ENCODE measurements around the gene AEBP1.

Gene AEBP1

GRCh38 chr7:44082541-44083207 lies 21.5 kb upstream of the AEBP1 start:
- peak overlapping the region; percentile 70 for H3K4me3 ChIP-seq (ENCODE audit: low read length)
- no peaks in the 10 kb centered on the region for H3K27me3 ChIP-seq (ENCODE audit: control insufficient read depth, insufficient read depth, low read length)
- no peak overlapping the region for H3K9ac ChIP-seq (ENCODE audit: low read length)
- H3K27ac ChIP-seq (ENCODE audit: low read depth, low read length), result peak overlapping the region; percentile 81
- peaks cover 8% of the 10 kb centered on the region for H3K36me3 ChIP-seq (ENCODE audit: control insufficient read depth, insufficient read depth, low read length)
- H3K4me1 ChIP-seq (ENCODE audit: control insufficient read depth, insufficient read depth, low read length), result peaks cover 5% of the 10 kb centered on the region

GRCh38 chr7:44083796-44084195 lies 20.3 kb upstream of the AEBP1 start:
- H3K4me1 ChIP-seq (ENCODE audit: control insufficient read depth, insufficient read depth, low read length), result peaks cover 8% of the 10 kb centered on the region
- no peak overlapping the region for H3K9ac ChIP-seq (ENCODE audit: low read length)
- peak overlapping the region; percentile 17 for H3K27ac ChIP-seq (ENCODE audit: low read depth, low read length)
- H3K4me3 ChIP-seq (ENCODE audit: low read length), result no peak overlapping the region
- no peaks in the 10 kb centered on the region for H3K27me3 ChIP-seq (ENCODE audit: control insufficient read depth, insufficient read depth, low read length)
- H3K36me3 ChIP-seq (ENCODE audit: control insufficient read depth, insufficient read depth, low read length), result no peaks in the 10 kb centered on the region

DNA sequence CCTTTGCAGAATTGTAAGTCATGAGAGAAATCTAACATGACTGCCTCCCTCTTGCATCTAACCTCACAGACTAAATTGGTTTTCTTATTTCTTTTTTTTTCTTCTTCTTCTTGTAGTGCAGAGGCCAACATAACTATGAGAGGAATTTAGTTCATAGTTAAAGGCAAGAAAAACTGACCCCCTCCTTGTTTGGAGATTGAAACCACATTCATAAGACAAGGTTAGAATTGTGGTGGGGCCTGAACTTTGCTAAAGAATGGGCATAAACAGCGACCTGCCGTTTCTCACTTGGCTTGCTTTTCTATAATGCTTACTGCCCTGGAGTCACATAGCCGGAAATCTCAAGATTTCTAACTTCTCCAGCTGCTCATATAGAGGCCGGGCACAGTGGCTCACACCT lies 19.4 kb upstream of the AEBP1 start:
- Histone ChIP-seq H3K27me3 (ENCODE audit: control insufficient read depth, insufficient read depth, low read length) (no peaks in the 10 kb centered on the region), H3K9ac (ENCODE audit: low read length) (no peak overlapping the region), H3K36me3 (ENCODE audit: control insufficient read depth, insufficient read depth, low read length) (no peaks in the 10 kb centered on the region), H3K4me3 (ENCODE audit: low read length) (no peak overlapping the region), H3K4me1 (ENCODE audit: control insufficient read depth, insufficient read depth, low read length) (peaks cover 8% of the 10 kb centered on the region), H3K27ac (ENCODE audit: low read depth, low read length) (no peak overlapping the region)

DNA sequence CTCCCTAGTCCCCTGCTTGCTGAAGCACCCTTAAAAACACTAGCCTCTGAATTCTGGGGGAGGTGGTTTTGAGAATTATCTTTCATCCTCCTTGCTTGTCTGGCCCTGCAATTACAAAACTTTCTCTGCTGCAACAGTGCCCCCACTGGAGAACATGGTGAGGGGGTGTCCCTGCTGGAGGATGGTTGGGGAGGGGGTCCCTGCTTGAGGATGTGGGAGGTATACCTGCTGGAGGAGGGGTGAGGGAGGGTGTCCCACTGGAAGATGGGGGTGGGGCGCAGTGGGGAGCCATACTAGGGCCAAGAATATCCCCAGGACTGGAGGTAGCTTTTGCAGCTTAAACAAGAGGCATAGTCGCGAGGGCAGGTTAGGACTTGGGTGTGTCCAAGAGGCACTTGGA lies 18.6 kb upstream of the AEBP1 start:
- Histone ChIP-seq H3K4me3 (ENCODE audit: low read length) (no peak overlapping the region), H3K36me3 (ENCODE audit: control insufficient read depth, insufficient read depth, low read length) (no peaks in the 10 kb centered on the region), H3K27me3 (ENCODE audit: control insufficient read depth, insufficient read depth, low read length) (no peaks in the 10 kb centered on the region), H3K4me1 (ENCODE audit: control insufficient read depth, insufficient read depth, low read length) (peaks cover 8% of the 10 kb centered on the region), H3K27ac (ENCODE audit: low read depth, low read length) (no peak overlapping the region), H3K9ac (ENCODE audit: low read length) (no peak overlapping the region)

- peaks cover 4% of the 10 kb centered on the region for H3K4me1 ChIP-seq (ENCODE audit: control insufficient read depth, insufficient read depth, low read length)
- H3K27ac ChIP-seq (ENCODE audit: low read depth, low read length), result no peak overlapping the region
- H3K27me3 ChIP-seq (ENCODE audit: control insufficient read depth, insufficient read depth, low read length), result no peaks in the 10 kb centered on the region
- no peak overlapping the region for H3K4me3 ChIP-seq (ENCODE audit: low read length)
- no peak overlapping the region for H3K9ac ChIP-seq (ENCODE audit: low read length)
- no peaks in the 10 kb centered on the region for H3K36me3 ChIP-seq (ENCODE audit: control insufficient read depth, insufficient read depth, low read length)
These were observed 17.5 kb upstream of the AEBP1 start for GRCh38 chr7:44086627-44087026.

GRCh38 chr7:44087911-44088838 lies 16.0 kb upstream of the AEBP1 start:
- no peak overlapping the region for H3K9ac ChIP-seq (ENCODE audit: low read length)

GRCh38 chr7:44093102-44093641 lies 11.0 kb upstream of the AEBP1 start:
- H3K9ac ChIP-seq (ENCODE audit: low read length), result no peak overlapping the region
- H3K36me3 ChIP-seq (ENCODE audit: control insufficient read depth, insufficient read depth, low read length), result no peaks in the 10 kb centered on the region
- H3K4me3 ChIP-seq (ENCODE audit: low read length), result no peak overlapping the region
- no peaks in the 10 kb centered on the region for H3K4me1 ChIP-seq (ENCODE audit: control insufficient read depth, insufficient read depth, low read length)
- no peaks in the 10 kb centered on the region for H3K27me3 ChIP-seq (ENCODE audit: control insufficient read depth, insufficient read depth, low read length)
- no peak overlapping the region for H3K27ac ChIP-seq (ENCODE audit: low read depth, low read length)

More at GRCh38 chr7:44087911-44088838, 16.0 kb upstream of the AEBP1 start:
- no peaks in the 10 kb centered on the region for H3K27me3 ChIP-seq (ENCODE audit: control insufficient read depth, insufficient read depth, low read length)
- peak overlapping the region; percentile 73 for H3K27ac ChIP-seq (ENCODE audit: low read depth, low read length)
- peaks cover 4% of the 10 kb centered on the region for H3K4me1 ChIP-seq (ENCODE audit: control insufficient read depth, insufficient read depth, low read length)
- H3K4me3 ChIP-seq (ENCODE audit: low read length), result peak overlapping the region; percentile 8
- no peaks in the 10 kb centered on the region for H3K36me3 ChIP-seq (ENCODE audit: control insufficient read depth, insufficient read depth, low read length)

DNA sequence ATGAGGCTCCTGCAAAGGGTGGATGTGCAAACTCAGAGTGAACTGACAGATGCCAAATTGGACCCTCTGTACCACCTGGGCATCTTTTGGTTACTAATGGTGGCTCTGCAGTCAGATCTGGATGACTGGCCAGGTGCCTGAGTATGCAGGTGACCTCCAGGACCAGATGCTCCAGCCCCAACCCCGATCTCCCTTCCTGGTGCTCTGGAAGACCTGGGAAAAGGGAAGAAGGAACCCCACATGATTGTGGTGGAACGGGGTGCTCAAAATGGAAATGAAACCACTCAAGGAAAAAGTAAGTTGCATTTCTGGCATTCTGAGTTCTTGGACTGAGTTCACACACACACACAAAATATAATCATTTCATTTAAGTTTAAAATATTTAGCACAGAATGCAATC lies 9.8 kb upstream of the AEBP1 start:
- Histone ChIP-seq H3K36me3 (ENCODE audit: control insufficient read depth, insufficient read depth, low read length) (no peaks in the 10 kb centered on the region), H3K9ac (ENCODE audit: low read length) (no peak overlapping the region), H3K4me3 (ENCODE audit: low read length) (no peak overlapping the region), H3K4me1 (ENCODE audit: control insufficient read depth, insufficient read depth, low read length) (no peaks in the 10 kb centered on the region), H3K27me3 (ENCODE audit: control insufficient read depth, insufficient read depth, low read length) (no peaks in the 10 kb centered on the region), H3K27ac (ENCODE audit: low read depth, low read length) (no peak overlapping the region)

DNA sequence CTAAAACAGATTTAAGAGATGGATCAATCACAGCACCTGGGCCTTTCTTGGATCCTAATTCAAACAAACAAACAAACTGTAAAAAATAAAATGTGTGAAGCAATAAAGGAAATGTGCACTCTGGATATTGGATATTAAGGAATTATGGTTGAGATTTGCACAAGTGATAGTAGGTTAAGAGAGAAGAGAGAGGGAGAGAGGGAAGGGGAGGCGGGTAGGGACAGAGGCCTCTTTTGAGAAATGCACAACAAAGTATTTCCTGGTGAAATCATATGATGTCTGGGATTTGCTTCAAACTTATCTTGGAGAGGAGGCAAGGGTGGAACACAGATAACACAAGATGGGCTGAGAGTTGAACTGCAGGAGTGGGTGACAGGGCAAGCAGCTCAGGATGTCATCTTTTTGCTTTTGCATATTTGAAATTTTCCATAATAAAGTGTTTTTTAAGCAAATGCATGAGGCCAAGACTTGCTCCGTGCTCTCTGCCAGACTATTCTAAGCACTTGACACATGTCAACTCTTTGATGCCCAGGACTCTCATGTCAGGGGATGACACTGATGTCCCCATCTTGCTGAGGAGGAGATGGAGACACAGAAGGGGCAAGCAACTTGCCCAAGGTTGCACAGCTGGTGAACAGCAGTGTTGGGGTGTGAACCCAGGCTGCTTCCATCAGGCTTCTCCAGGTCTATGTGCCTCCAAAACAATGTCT lies 9.1 kb upstream of the AEBP1 start:
- Histone ChIP-seq H3K4me1 (ENCODE audit: control insufficient read depth, insufficient read depth, low read length) (no peaks in the 10 kb centered on the region), H3K36me3 (ENCODE audit: control insufficient read depth, insufficient read depth, low read length) (no peaks in the 10 kb centered on the region), H3K27me3 (ENCODE audit: control insufficient read depth, insufficient read depth, low read length) (no peaks in the 10 kb centered on the region), H3K4me3 (ENCODE audit: low read length) (no peak overlapping the region), H3K9ac (ENCODE audit: low read length) (no peak overlapping the region), H3K27ac (ENCODE audit: low read depth, low read length) (no peak overlapping the region)

GRCh38 chr7:44095781-44096180 lies 8.4 kb upstream of the AEBP1 start:
- no peak overlapping the region for H3K9ac ChIP-seq (ENCODE audit: low read length)
- H3K36me3 ChIP-seq (ENCODE audit: control insufficient read depth, insufficient read depth, low read length), result no peaks in the 10 kb centered on the region
- H3K4me3 ChIP-seq (ENCODE audit: low read length), result no peak overlapping the region
- no peaks in the 10 kb centered on the region for H3K4me1 ChIP-seq (ENCODE audit: control insufficient read depth, insufficient read depth, low read length)
- no peak overlapping the region for H3K27ac ChIP-seq (ENCODE audit: low read depth, low read length)
- no peaks in the 10 kb centered on the region for H3K27me3 ChIP-seq (ENCODE audit: control insufficient read depth, insufficient read depth, low read length)

- H3K4me1 ChIP-seq (ENCODE audit: control insufficient read depth, insufficient read depth, low read length), result no peaks in the 10 kb centered on the region
These were observed 7.7 kb upstream of the AEBP1 start for GRCh38 chr7:44096326-44096881.

More at GRCh38 chr7:44096326-44096881, 7.7 kb upstream of the AEBP1 start:
- H3K9ac ChIP-seq (ENCODE audit: low read length), result no peak overlapping the region
- no peaks in the 10 kb centered on the region for H3K27me3 ChIP-seq (ENCODE audit: control insufficient read depth, insufficient read depth, low read length)
- H3K27ac ChIP-seq (ENCODE audit: low read depth, low read length), result no peak overlapping the region
- no peak overlapping the region for H3K4me3 ChIP-seq (ENCODE audit: low read length)
- H3K36me3 ChIP-seq (ENCODE audit: control insufficient read depth, insufficient read depth, low read length), result no peaks in the 10 kb centered on the region

All from rectal smooth muscle tissue (tissue), 1 donor.